ENCODE results near the gene SLC35C1. TPM values are rescaled to one million over a fixed set of nuclear protein-coding genes. Genes with fewer than 3 reads are reported as not detected.

Gene SLC35C1
- 12.5 and 13.8 TPM in 2 replicates for total RNA-seq
- total RNA-seq (2013): 3.1 TPM
- polyA plus RNA-seq: 3.6 and 4.4 TPM in 2 replicates
- polyA minus RNA-seq: 6.9 and 8.5 TPM in 2 replicates

GRCh38 chr11:45804761-45805304 is at the start of gene SLC35C1:
Gene SLC35C1 (plus strand): TSS chr11:45805149. CDS start chr11:45805802, 653 bp downstream.
- H3K9ac ChIP-seq (ENCODE audit: low read length): peak within 1 kb of the TSS; percentile 71
- no peaks in the 10 kb centered on the region for H3K9me3 ChIP-seq (ENCODE audit: control extremely low read depth in 1 of 3, control insufficient read depth in 2 of 3, insufficient read depth in 1 of 3, low read length in 2 of 3)
- H3K4me1 ChIP-seq (ENCODE audit: control insufficient read depth in 2 of 2, insufficient read depth in 2 of 2, low read length in 2 of 2): peaks cover 27 to 35% of the 10 kb centered on the region in 2 donors
- Mint-ChIP-seq H3K4me3 (peak within 1 kb of the TSS; percentile 94), H3K4me1 (peaks cover 41% of the 10 kb centered on the region), H3K27ac (peak within 1 kb of the TSS; percentile 91), H3K27me3 (no peaks in the 10 kb centered on the region), H3K9me3 (ENCODE audit: insufficient read depth) (no peaks in the 10 kb centered on the region)
- H3K4me3 ChIP-seq (ENCODE audit: control extremely low read depth in 1 of 5, extremely low read depth in 1 of 5, insufficient read depth in 1 of 5, low read depth in 2 of 5, low read length in 4 of 5): peak within 1 kb of the TSS; percentile 42 to 96 (median 92)
- peak; percentile 95 for DNase-seq
- peak within 1 kb of the TSS; percentile 94 for H2AFZ ChIP-seq (ENCODE audit: insufficient read depth, low read depth, low read length, poor library complexity, severe bottlenecking)
- H3K4me2 ChIP-seq (replicated peaks; ENCODE audit: low read depth, low read length, poor library complexity, severe bottlenecking): peak within 1 kb of the TSS; percentile 83
- CTCF ChIA-PET: interaction anchor here (0.8 to 3.2 kb wide), 5 partner anchors 12 to 160 kb away, joined by 3 to 11 read pairs (median 3); partner anchors contain the start of gene CRY2
- peaks cover 0 to 6% of the 10 kb centered on the region in 2 experiments for H3K36me3 ChIP-seq (replicated peaks in 1 of 2; ENCODE audit: control extremely low read depth in 1 of 2, control insufficient read depth in 1 of 2, extremely low read depth in 1 of 2, insufficient read depth in 2 of 2, low read length in 1 of 2)
- H4K20me1 ChIP-seq (ENCODE audit: control insufficient read depth, insufficient read depth, low read length, poor library complexity, severe bottlenecking): peaks cover 10% of the 10 kb centered on the region
- intact Hi-C loops (cut with micrococcal nuclease): loop anchor here (1.0 to 5.0 kb wide), 7 partner anchors 12 to 542 kb away; partner anchors contain the start of genes CRY2 and DGKZ
- POLR2A ChIA-PET: interaction anchor here (0.5 to 1.4 kb wide), 4 partner anchors 33 to 1409 kb away, joined by 3 to 5 read pairs (median 4); partner anchors contain the start of gene CRY2
- H3K27ac ChIP-seq (ENCODE audit: low read length in 2 of 2): peak within 1 kb of the TSS; percentile 62 to 67
- peak; percentile 96 for ATAC-seq (ENCODE audit: low read depth)
- peaks cover 25% of the 10 kb centered on the region for H3K79me2 ChIP-seq (ENCODE audit: control insufficient read depth, insufficient read depth, low read length)
- no peak for TF ChIP-seq CTCF (IDR thresholded peaks at IDR 0.05)
- TF ChIP-seq EZH2 (IDR thresholded peaks at IDR 0.05; ENCODE audit: borderline replicate concordance, insufficient read depth, low read depth, low read length, poor library complexity, severe bottlenecking): no peak
- WGBS (ENCODE audit: insufficient coverage): 0% methylated on average over 44 of the region's 49 CpGs
- no peaks in the 10 kb centered on the region for H3K27me3 ChIP-seq (replicated peaks in 1 of 4; ENCODE audit: control extremely low read depth in 1 of 4, control insufficient read depth in 3 of 4, insufficient read depth in 4 of 4, low read length in 3 of 4)

DNA sequence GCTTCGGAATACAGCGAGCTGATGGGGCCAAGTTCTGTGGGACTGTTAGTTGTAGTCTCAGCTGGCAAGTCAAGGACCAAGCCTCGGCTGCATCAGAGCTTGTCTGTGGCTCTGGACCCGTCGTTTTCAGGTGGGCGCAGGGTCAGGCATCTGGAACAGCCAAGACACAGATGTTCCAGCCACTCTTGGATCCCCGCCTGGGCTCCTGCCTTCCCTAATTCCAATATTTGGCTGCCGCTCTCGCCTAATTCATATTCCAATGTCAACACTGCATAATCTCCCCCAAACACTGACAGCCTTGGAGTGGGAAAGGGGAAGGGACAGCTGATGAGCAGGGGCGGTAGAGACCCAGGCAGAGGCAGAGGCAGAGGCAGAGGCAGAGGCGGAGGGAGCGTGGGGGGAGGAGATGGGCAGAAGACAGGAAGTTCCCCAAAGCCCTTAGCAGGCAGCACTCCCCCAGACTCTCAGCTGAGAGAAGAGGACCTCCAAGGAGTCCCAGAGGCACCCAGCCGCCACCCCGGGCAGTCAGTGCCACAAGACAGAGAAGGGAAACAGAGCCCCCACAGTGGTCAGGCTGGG is 49.6 kb upstream of the SLC35C1 start:
- H3K9me3 Mint-ChIP-seq (ENCODE audit: insufficient read depth): no peaks in the 10 kb centered on the region
- TF ChIP-seq EZH2 (IDR thresholded peaks at IDR 0.05; ENCODE audit: borderline replicate concordance, insufficient read depth, low read depth, low read length, poor library complexity, severe bottlenecking) (no peak), CTCF (IDR thresholded peaks at IDR 0.05) (no peak)
- peaks cover 54% of the 10 kb centered on the region for H3K27me3 Mint-ChIP-seq
- Histone ChIP-seq H3K4me3 (ENCODE audit: control extremely low read depth in 1 of 5, extremely low read depth in 1 of 5, insufficient read depth in 1 of 5, low read depth in 2 of 5, low read length in 4 of 5) (no peak overlapping the region), H4K20me1 (ENCODE audit: control insufficient read depth, insufficient read depth, low read length, poor library complexity, severe bottlenecking) (no peaks in the 10 kb centered on the region), H3K27ac (ENCODE audit: low read length in 2 of 2) (no peak overlapping the region), H3K36me3 (replicated peaks in 1 of 2; ENCODE audit: control extremely low read depth in 1 of 2, control insufficient read depth in 1 of 2, extremely low read depth in 1 of 2, insufficient read depth in 2 of 2, low read length in 1 of 2) (no peaks in the 10 kb centered on the region), H2AFZ (ENCODE audit: insufficient read depth, low read depth, low read length, poor library complexity, severe bottlenecking) (no peak overlapping the region), H3K27me3 (replicated peaks in 1 of 4; ENCODE audit: control extremely low read depth in 1 of 4, control insufficient read depth in 3 of 4, insufficient read depth in 4 of 4, low read length in 3 of 4) (peaks cover 0 to 18% (median 2%) of the 10 kb centered on the region in 4 experiments), H3K9ac (ENCODE audit: low read length) (no peak overlapping the region), H3K79me2 (ENCODE audit: control insufficient read depth, insufficient read depth, low read length) (no peaks in the 10 kb centered on the region), H3K9me3 (ENCODE audit: control extremely low read depth in 1 of 3, control insufficient read depth in 2 of 3, insufficient read depth in 1 of 3, low read length in 2 of 3) (no peaks in the 10 kb centered on the region), H3K4me2 (replicated peaks; ENCODE audit: low read depth, low read length, poor library complexity, severe bottlenecking) (no peak overlapping the region), H3K4me1 (ENCODE audit: control insufficient read depth in 2 of 2, insufficient read depth in 2 of 2, low read length in 2 of 2) (no peaks in the 10 kb centered on the region)
- 69% methylated on average over 7 of the region's 14 CpGs for whole genome bisulfite sequencing (ENCODE audit: insufficient coverage)
- intact Hi-C loops (cut with micrococcal nuclease): no loop called here
- no peak overlapping the region for H3K4me3 Mint-ChIP-seq
- DNase-seq: no peak
- no peaks in the 10 kb centered on the region for H3K4me1 Mint-ChIP-seq
- CTCF ChIA-PET: interaction anchor here (2.7 kb wide), 1 partner anchor 16 kb away, joined by 11 read pairs; no protein-coding TSS in a partner anchor
- no peak overlapping the region for H3K27ac Mint-ChIP-seq
- POLR2A ChIA-PET: no interaction called here
- no peak for ATAC-seq (ENCODE audit: low read depth)

Data from B cell (primary cell).